DOHH2 (cell line): ENCODE data around the gene NUP93.

Source experiments
- H3F3A ChIP-seq: fragments of 200-600 bp; sonication (generic), shearing (Covaris generic); 2 replicates; pipeline ENCODE4 v1.6.0; 2016; ENCODE audit warnings: antibody characterized with exemption, mild to moderate bottlenecking; ENCODE audit not compliant: control insufficient read depth, insufficient read depth
- H3K27ac ChIP-seq: fragments of 200-600 bp; sonication (generic); 2 replicates; pipeline ENCODE4 v1.5.1; 2014; ENCODE audit warnings: low read depth, mild to moderate bottlenecking, low read length, moderate library complexity
- H3K27me3 ChIP-seq: fragments of 200-600 bp; sonication (generic); 2 replicates; pipeline ENCODE4 v1.6.1; 2014; ENCODE audit warnings: mild to moderate bottlenecking, low read length, mixed read lengths; ENCODE audit not compliant: control insufficient read depth
- H3K36me3 ChIP-seq: fragments of 200-600 bp; sonication (generic); 2 replicates; pipeline ENCODE4 v1.6.1; 2014; ENCODE audit warnings: mild to moderate bottlenecking, low read length, moderate library complexity, mixed read lengths; ENCODE audit not compliant: control insufficient read depth
- H3K4me1 ChIP-seq: fragments of 200-600 bp; sonication (generic); 2 replicates; pipeline ENCODE4 v1.6.1; 2014; ENCODE audit warnings: mild to moderate bottlenecking, low read length, mixed read lengths; ENCODE audit not compliant: control insufficient read depth
- H3K4me2 ChIP-seq: fragments of 200-600 bp; sonication (generic); 2 replicates; pipeline ENCODE4 v1.6.0; 2014; ENCODE audit warnings: mild to moderate bottlenecking, low read length, moderate library complexity
- H3K4me3 ChIP-seq: fragments of 200-600 bp; sonication (generic); 2 replicates; pipeline ENCODE4 v1.5.1; 2014; ENCODE audit warnings: mild to moderate bottlenecking, low read length, mixed read lengths
- H3K79me2 ChIP-seq: fragments of 200-600 bp; sonication (generic); 2 replicates; pipeline ENCODE4 v1.6.1; 2014; ENCODE audit warnings: mild to moderate bottlenecking, low read length, mixed read lengths; ENCODE audit not compliant: control insufficient read depth
- H3K9me2 ChIP-seq: fragments of 200-600 bp; sonication (generic); replicated peaks from 2 replicates; pipeline ENCODE4 v1.6.1; 2014; ENCODE audit warnings: mild to moderate bottlenecking, low read length, mixed read lengths; ENCODE audit not compliant: control insufficient read depth
- H3K9me3 ChIP-seq: fragments of 200-600 bp; sonication (generic); 2 replicates; pipeline ENCODE4 v1.6.1; 2014; ENCODE audit warnings: antibody characterized with exemption, low read length, mixed read lengths; ENCODE audit not compliant: control insufficient read depth, insufficient read depth
- H4K20me1 ChIP-seq: fragments of 200-600 bp; sonication (generic); 2 replicates; pipeline ENCODE4 v1.6.0; 2014; ENCODE audit warnings: low read depth, mild to moderate bottlenecking, antibody characterized with exemption, low read length, moderate library complexity; ENCODE audit not compliant: control insufficient read depth, insufficient read depth
- EZH2phosphoT487 ChIP-seq: fragments of 200-600 bp; sonication (generic); IDR thresholded peaks from 2 replicates; pipeline ENCODE4 v1.6.1; 2017; ENCODE audit warnings: borderline replicate concordance, mild to moderate bottlenecking, antibody characterized with exemption, low read length, moderate library complexity, mixed read lengths
- TF ChIP-seq, protein P1 (sequence below): fragments of 200-600 bp; sonication (generic); IDR thresholded peaks from one replicate; pipeline ENCODE4 v1.5.1; 2014; ENCODE audit warnings: antibody characterized with exemption, mild to moderate bottlenecking, low read depth, low read length; ENCODE audit not compliant: poor library complexity, severe bottlenecking

Gene NUP93

DNA sequence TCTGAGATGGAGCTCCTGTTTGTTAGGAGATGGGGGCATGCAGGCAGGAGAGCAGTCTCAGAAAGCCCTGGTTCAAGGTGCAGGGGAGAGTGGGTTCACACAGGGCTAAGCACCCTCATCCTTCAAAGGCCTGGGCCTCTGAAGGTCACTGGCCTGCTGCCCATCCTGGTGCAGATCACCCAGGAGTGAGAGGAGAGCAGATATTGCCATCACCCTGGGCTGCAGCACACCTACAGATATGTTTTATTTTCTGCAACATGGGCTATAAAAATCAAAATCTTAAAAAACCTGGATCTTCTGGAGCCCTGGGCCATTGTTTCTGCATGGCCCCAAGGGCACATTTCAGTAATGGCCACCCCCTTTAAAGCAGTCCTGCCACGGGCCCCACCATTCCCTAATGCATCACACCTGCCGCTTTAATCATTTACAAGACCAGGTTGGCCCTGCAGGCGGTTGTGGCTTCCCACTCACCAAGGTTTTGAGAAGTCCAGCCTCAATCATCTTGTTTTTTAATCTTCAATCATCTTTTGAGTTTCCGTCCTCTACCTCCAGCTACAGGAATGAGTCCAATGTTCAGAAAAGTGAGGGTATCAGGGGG lies 20.4 kb upstream of the NUP93 start:
- Histone ChIP-seq H4K20me1 (no peaks in the 10 kb centered on the region), H3K79me2 (no peaks in the 10 kb centered on the region), H3K36me3 (no peaks in the 10 kb centered on the region), H3K9me2 (no peaks in the 10 kb centered on the region), H3K4me1 (peaks cover 6% of the 10 kb centered on the region; the same call in 1 of the 2 replicates), H3F3A (no peaks in the 10 kb centered on the region), H3K27me3 (peaks cover 11% of the 10 kb centered on the region; the same call in 1 of the 2 replicates), H3K4me2 (no peak overlapping the region), H3K4me3 (no peak overlapping the region), H3K27ac (no peak overlapping the region), H3K9me3 (no peaks in the 10 kb centered on the region)
- TF ChIP-seq EZH2phosphoT487: no peak
- TF ChIP-seq, protein P1, sequence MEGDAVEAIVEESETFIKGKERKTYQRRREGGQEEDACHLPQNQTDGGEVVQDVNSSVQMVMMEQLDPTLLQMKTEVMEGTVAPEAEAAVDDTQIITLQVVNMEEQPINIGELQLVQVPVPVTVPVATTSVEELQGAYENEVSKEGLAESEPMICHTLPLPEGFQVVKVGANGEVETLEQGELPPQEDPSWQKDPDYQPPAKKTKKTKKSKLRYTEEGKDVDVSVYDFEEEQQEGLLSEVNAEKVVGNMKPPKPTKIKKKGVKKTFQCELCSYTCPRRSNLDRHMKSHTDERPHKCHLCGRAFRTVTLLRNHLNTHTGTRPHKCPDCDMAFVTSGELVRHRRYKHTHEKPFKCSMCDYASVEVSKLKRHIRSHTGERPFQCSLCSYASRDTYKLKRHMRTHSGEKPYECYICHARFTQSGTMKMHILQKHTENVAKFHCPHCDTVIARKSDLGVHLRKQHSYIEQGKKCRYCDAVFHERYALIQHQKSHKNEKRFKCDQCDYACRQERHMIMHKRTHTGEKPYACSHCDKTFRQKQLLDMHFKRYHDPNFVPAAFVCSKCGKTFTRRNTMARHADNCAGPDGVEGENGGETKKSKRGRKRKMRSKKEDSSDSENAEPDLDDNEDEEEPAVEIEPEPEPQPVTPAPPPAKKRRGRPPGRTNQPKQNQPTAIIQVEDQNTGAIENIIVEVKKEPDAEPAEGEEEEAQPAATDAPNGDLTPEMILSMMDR: no peak

DNA sequence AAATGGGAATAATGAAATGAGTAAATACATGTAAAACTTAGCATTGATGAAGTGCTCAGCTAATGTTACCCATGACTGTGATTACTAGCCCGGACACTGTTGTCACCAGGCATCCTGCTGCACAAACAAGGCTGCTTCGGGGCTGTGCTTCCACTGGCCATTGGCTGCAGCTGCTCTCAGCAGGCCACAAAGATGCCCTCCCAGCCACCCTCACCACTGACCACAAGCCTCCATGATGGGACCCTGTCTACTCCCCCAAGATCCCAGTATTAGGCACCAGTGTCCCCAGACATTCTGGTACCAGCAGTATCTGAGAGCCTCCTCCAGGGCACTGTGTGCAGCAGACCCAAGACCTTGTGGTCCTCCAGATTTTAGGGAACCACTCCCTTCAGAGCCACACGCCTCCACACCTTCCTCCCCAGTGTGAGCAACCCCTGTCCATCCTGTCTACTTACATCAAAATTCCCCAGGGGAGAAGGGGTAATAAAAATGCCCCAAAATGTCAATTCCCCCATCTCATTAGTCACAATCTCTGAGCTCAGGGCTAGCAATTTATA lies 19.7 kb upstream of the NUP93 start:
- Histone ChIP-seq H3K79me2 (no peaks in the 10 kb centered on the region), H3K27ac (no peak overlapping the region), H4K20me1 (no peaks in the 10 kb centered on the region), H3K27me3 (peaks cover 11% of the 10 kb centered on the region; the same call in 1 of the 2 replicates), H3K4me1 (peaks cover 6% of the 10 kb centered on the region; the same call in 1 of the 2 replicates), H3K4me3 (no peak overlapping the region), H3K9me3 (no peaks in the 10 kb centered on the region), H3K9me2 (no peaks in the 10 kb centered on the region), H3F3A (no peaks in the 10 kb centered on the region), H3K4me2 (no peak overlapping the region), H3K36me3 (no peaks in the 10 kb centered on the region)
- TF ChIP-seq, protein P1: no peak
- TF ChIP-seq EZH2phosphoT487: no peak

GRCh38 chr16:56711862-56712261 lies 18.1 kb upstream of the NUP93 start:
- Histone ChIP-seq H3K4me3 (no peak overlapping the region), H3K4me2 (no peak overlapping the region), H3F3A (no peaks in the 10 kb centered on the region), H3K4me1 (peaks cover 6% of the 10 kb centered on the region; the same call in 1 of the 2 replicates), H3K36me3 (no peaks in the 10 kb centered on the region), H3K27me3 (peaks cover 11% of the 10 kb centered on the region; the same call in 1 of the 2 replicates), H4K20me1 (no peaks in the 10 kb centered on the region), H3K27ac (no peak overlapping the region), H3K9me2 (no peaks in the 10 kb centered on the region), H3K79me2 (no peaks in the 10 kb centered on the region), H3K9me3 (no peaks in the 10 kb centered on the region)
- TF ChIP-seq, protein P1: no peak
- no peak for TF ChIP-seq EZH2phosphoT487
